DMS53 treated with DMSO at 0.1 percent for 48 hours (cell line): ENCODE measurements around the gene SLC5A2.
A peak's percentile ranks its signal among the peaks of the same experiment; 100 is the strongest.
"Not testable (repeated sequence)": the region's sequence is repeated elsewhere in the genome, so short reads cannot be mapped to it uniquely, and the experiment has no call there.

ENCODE experiments used
- DNase-seq: peaks from one replicate; lab custom pipeline; 2025; ENCODE audit not compliant: unreplicated experiment; lab: John Stamatoyannopoulos, UW

SLC5A2 gene

DNA sequence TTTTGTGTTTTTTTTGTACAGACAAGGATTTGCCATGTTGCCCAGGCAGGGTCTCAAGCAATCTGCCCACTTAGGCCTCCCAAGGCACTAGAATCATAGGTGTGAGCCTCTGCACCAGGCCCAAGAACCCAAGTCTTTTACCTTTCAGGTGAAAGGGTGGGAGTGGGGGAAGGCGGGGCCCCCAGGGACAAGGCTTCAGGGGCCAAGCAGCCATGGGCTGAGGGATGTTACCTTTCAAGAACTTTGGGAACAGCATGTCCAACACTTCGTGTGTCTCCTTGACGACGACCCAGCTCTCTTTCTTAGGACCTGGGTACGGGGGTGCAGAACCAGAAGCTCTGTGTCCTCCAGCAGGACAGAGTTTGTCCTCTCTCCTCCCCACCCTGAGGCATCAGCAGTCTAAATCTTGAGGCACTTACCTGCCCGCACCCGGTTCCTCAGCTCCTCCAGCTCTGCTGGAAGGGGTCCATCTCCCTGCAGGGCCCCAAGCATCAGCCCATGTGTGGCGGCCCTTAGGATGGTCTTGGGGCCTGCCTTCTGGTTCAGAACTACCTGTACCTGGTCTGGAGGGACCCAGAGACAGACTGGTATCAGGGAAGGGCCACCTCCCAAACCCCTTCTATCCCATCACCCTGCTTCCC lies 9.0 kb downstream of the SLC5A2 start:
- no peak for DNase-seq

DNA sequence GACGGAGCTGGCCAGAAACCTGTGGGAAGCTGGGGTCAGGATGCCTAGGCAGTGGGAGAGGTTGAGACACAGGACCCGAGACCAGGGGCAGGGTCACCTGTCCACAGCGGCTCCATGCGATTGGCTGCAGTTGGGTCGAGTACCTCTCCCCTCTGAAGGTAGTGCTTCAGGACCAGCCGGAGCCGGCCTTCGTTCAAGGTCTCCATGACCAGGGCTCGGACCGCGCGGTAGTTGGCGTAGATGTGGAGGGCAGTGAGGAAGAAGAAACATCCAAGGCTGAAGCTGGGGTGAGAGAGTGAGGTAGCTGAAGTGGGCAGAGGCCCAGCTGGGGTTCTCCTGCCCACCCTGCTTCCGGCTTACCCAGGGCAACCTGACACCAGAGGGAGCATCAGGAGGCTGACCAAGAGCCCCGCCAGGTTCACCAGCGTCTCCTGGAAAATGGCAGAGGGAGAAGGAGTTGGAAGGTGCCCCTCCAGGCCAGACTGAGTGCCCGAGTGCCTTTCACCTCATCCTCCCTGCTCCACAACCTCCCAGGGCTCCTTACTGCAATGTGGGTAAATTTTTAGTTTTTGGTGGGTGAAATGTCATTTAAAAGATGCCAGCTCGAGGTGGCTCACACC lies 10.7 kb downstream of the SLC5A2 start:
- DNase-seq = no peak

DNA sequence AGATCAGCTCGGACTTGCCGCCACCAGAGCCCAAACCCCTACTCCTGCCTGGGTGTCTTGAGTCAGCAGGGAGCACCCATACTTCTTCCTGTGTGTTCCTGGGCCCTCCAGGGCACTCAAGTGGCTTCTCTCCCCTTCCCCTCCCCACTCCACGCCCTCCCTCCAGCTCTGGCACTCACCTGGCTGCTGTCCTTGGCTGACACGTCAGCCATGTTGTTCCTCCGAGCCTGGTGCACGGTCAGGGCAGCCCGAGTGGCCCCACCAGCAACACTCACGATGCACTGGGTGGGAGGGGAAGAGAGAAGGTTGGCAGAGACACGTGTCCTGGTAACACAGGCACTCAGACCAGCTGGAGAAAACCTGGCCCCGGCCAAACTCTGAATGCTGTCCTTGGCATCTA lies 13.7 kb downstream of the SLC5A2 start:
- no peak for DNase-seq

DNA sequence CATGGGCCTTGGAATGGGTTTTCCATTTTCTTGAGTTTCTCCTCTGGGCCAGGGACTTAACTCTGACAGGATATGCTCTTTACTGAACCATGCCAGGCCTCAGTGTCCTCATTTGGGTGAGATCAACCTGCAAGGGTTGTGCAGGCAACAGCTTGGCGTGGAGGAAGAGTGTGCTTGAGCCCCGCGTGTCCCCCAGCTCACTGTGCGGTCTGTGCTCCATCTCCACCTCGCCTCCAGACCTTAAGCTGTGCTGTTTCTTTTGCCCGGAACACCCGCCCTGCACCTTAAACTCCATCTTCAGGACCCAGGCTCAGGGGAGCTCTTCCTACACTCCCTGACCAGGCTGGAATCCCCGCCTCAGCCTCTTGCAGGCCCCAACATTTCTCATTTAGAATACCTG lies 15.6 kb downstream of the SLC5A2 start:
- DNase-seq = no peak

DNA sequence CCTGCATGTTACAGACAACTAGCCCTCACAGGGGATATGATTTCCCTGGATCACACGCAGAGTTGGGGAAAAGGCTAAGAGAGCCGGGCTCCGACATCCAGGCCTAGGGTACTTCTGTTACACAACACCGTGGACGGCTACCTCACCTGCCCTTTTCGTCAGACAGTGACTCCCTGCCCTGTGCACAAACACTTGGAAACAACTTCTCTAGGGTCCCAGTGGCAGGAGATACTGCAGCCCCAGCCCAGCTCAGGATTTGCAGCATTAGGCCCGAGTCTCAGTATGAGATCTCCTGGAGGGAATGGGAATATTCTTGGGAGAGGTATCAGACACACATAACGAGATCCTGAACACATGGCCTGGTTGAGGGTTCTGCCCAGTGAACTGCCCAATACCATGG lies 17.0 kb downstream of the SLC5A2 start:
- no peak for DNase-seq

DNA sequence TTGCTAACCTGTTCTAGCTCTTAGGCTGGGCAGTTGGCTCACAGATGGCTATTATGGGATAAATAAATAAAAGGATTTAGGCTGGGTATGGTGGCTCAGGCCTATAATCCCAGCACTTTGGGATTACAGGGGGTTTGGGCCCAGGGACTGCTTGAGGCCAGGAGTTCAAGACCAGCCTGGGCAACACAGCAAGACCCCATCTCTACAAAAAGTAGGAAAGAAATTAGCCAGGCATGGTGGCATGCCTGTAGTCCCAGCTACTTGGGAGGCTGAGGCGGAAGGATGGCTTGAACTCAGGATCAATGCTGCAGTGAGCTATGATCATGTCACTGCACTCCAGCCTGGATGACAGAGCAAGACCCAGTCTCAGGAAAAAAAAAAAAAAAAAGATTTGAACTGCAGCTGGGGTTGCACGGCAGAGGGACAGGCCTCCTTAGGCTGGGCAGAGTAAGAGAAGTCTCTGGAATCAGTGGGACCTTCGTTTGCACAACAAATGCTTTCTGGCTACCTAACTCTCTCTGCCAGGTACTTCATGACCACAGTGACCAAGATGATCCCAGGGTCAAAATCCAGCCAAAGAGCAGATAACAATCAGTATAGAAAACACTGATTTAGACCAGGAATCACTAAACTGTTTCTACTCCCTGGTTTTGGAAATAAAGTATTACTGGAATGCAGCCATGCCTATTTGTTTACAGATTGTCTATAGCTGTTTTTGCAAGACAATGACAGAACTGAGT lies 18.5 kb downstream of the SLC5A2 start:
- no peak for DNase-seq

DNA sequence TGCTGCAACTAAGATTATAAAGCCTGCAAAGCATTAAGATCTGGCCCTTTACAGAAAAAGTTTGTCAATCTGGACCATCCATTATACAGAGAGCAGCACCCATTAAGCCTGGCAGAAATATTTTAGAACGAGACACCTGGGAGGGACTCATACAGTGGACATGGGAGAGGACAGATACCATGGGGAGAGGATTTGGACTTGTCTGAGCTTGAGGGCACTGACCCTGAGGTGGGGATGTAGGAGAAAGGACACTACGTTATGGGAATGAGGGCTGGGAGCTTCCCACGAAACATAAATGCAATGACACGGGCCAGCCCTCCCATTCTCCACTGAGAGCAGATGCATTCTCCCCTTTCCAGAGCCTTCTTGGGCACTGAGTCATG lies 19.0 kb downstream of the SLC5A2 start:
- no peak for DNase-seq

DNA sequence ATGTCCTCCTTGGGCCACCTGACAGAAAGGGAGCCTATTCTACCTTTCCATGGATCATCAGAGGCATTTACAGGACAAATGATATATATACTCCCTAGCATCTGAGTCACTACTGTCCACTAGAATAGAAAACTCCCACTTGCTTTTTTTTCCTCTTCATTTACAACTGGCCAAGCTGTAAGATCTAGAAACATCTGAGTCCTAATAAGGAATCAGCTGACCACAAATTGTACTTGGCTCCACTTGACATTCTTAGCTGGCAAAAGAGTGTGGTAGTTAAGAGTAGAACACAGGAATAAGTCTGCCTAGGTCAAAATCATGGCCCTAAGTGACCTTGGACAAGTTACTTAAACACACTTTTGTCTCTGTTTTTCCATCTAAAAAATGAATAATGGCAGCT lies 20.1 kb downstream of the SLC5A2 start:
- DNase-seq = no peak

DNA sequence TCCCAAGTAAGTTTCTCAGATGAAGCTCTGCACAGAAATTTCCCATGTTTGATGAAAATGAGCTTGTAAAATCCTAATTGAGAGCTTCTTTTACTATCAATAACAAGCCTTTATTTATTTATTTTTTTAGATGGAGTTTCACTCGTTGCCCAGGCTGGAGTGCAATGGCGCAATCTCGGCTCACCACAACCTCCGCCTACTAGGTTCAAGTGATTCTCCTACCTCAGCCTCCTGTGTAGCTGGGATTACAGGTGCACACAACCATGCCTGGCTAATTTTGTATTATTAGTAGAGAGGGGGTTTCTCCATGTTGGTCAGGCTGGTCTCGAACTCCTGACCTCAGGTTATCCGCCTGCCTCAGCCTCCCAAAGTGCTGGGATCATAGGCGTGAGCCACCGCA lies 20.6 kb downstream of the SLC5A2 start:
- not testable (repeated sequence) for DNase-seq

DNA sequence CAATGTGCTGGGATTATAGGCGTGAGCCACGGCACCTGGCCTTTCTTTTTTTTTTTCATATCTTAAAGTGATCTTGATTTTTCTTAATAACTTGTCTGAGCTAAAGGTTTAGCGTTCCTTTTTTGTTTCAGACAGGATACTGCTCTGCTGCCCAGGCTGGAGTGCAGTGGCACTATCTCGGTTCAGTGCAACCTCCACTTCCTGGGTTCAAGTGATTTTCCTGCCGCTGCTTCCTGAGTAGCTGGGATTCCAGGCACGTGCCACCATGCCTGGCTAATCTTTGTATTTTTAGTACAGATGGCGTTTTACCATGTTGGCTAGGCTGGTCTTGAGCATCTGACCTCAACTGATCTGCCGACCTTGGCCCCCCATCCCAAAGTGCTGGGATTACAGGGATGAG lies 21.2 kb downstream of the SLC5A2 start:
- no peak for DNase-seq

DNA sequence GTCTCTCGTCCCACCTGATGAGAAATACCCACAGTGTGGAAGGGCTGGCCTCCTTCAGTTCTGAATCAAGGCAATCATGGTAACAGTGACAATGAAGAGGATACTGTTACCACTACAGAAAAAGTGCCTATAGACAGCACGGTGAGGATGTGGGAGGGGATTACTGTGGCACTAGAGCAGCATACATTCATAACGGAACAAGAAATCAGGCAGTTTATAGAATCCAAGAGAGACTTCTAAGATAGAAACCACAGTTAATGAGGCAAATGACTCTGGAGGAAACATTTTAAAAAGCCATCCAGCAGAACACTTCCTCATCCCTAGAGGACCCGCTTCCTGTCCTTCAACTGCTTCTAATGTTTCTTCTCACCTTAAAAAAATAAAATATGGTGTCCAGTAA lies 22.6 kb downstream of the SLC5A2 start:
- no peak for DNase-seq

DNA sequence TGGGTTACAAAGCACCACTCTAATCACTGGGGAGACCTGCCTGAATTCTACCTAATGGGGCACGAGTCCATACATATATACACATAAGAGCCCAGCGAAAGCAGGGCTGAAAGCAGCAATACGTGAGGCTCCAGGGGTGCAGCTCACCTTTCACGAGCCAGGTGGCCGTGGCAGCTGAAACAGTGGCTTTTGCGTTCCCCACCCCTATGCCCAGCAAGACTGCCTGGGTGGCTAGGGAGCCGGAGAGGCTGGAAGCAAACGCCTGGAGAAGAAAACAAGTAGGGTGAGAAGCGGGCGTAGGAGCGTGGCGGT lies 24.6 kb downstream of the SLC5A2 start:
- no peak for DNase-seq

DNA sequence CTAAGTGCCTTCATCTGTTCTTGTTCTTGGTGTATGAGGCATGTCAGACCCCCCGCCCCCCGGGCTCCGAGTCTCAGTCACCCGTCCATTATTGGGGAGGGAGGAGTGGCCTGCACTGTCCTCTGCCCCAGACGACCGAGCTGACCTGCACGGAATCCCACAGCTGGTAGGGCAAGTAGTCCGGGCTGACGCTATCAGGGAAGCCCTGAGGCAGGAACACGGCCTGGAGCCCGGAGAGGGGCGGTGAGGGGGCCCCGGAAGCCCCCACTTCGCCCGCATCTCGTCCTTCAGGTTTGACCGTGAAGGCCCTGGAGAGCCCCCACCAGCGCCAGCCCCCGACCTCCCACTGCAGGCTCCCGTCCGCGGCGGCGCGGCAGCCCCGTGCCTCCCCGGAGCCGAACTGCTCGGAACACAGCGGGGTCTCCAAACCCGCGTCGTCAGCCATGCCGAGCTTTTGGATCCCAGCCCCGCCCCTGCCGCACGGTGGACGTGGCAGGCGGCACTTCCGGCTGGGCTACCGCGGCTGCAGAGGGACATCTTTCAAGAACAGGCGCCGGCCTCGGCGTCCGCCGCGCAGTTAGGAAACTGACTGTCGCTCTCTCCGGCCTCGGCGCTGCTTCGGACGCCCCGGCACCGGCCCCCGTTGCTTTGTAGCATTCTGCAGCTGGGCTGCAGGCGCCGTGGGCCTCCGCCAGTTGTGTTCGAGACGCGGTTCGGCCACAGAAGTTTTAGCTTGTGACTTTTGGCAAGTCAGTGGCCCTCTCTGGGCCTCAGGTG lies 25.2 kb downstream of the SLC5A2 start, which contains the start of gene RUSF1:
RUSF1 (minus strand) TSS at position 463 of the 777 bp plus-strand sequence; CDS start at position 445, 18 bp downstream.
- DNase-seq = peak; percentile 52

DNA sequence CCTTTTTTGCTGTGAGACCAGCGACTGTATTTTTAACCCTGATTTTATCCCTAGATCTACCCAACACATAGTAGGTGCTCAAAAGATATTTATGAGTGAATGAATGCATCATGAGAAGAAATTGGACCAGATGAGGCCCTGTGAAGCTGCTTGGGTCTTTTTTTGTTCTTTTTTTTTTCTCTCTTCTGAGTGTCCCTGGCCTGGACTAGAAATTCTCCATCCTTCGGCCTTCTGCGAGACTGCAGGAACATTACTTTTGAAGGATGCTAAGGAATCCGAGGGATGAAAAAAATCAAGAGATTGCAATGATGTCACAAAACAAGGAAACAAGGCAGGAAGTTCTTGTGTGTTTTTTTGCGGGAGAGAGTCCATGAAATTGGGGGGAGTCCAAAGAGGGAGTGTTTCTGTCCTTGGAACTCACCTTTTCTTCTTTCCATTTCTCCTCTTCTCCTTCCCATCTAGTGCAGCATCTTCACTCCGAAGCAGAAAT lies 25.8 kb downstream of the SLC5A2 start:
- no peak for DNase-seq

DNA sequence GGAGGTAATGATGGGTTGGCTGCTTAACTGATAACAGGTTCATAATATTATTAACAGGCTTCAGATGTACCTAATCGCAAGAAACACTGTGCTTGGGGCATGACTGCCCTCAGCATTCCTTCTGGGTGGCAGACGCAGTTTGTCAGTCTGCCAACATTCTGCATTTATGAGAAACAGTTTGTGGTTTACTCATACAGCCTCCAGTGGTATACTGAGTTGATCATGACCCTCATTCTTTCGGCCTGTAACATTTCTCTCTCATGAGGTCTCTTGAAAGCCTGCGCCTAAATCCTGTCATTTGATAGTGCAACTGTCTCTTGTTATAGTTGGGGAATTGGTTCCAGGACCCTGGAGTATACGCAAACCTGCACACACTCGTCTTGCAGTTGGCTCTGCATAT lies 30.2 kb downstream of the SLC5A2 start:
- DNase-seq = no peak

DNA sequence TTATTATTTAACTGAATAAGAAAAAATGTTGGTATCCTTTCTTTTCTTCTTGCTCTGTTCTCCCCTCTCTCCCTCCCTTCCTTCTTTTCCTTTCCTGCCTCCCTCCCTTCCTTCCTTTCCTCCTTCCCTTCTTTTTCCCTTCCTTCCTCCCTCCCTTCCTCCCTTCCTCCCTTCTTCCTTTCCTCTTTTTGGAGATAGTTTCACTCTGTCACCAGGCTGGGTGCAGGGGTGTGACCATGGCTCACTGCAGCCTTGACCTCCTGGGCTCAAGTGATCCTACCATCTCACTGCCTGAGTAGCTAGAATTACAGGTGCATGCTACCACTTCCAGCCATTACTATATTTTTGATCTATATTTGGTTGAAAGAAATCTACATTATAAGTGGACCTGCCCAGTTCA lies 31.0 kb downstream of the SLC5A2 start:
- DNase-seq = no peak

DNA sequence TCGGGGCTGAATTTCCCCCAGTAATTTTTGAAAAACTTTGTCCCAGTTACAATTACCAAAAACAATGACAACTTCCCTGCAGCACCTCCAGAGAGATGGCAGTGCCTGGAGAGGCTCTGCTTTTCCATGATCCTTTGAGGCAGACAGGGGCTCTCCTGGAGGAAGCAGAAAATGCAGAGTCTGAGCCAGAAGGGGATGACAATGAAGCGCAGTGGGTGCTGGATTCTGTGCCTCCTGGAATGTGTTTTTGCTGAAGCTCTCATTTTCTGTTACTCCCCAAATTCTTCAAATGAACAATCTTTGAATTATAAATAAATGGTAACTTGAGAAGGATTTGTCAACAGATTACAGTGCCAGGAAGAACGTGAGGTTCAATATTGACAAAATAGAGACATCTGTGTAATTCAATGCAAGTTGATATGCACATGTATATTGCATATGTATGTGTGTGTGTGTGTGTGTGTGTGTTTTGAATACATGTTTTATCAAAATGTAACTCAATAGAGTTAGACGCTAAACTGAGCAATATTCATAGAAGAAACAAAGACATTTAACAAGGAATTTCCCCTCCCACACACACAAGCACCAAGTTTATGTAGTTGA lies 35.0 kb downstream of the SLC5A2 start:
- no peak for DNase-seq

DNA sequence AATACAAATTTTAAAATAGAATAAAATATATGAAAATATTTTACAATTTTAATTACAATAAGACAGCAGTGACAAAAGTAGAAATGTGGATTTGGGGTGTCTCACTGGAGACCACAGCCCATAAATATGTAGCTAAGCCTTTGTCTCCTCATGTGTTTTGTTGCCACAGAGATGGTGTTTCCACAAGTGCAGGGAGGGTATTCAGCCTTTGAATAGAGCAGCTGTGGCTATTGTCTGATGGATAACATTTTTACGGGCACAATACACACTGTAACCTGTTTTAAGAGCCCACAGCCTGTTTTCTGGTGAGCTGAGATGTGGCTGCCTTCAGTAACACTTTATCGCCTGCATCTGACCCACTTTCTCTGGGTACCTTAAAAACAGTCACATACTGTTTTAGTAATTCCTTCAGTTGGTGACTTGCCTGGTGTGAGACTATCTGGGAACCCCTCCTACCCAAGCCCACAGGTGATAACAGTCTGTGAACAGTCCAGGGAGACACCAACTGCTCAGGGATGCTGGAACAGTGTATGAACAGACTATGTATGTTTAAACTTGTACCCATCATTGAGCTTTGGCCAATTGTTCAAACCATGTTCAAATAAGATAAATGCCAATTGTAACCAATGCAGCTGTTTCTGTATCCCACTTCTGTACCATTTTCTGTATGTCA lies 37.0 kb downstream of the SLC5A2 start:
- no peak for DNase-seq

DNA sequence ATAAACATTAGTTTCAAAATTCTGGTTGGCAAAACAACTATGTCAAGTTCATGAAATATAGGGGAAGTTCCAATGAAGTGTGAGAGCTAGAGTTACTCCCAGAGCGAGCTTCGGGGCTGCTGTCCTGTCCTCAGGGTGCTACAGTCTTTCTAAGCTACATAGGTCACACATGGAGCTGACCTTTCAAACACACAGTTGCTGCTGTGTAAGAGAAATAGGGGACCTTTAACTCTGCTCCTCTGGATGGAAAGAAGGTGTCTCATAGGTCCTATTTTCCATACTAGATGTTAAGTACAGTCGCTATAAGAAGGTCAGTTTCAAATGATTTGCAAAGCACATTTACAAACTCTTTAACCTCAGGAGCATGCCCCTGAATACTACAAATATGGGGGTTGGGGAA lies 38.4 kb downstream of the SLC5A2 start:
- no peak for DNase-seq

DNA sequence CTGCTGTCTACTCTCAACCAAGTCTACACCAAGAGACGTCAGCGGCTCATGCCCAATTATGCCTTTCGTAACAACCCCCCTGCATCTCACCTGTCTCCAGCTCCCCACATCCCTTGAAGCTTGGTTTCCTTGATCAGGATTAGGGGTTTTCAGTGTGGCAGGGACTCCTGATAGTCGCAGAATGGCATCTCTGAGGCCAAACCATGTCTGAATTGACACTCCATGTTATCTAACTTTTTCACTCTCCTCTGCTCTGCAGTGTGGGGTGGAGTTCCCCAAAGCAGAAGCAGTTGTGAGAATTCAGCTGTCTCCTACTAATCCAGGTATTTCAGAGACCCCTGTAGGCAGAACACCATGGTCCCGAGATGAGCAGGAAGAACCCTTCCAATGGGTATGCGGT lies 39.1 kb downstream of the SLC5A2 start:
- DNase-seq = no peak

DNA sequence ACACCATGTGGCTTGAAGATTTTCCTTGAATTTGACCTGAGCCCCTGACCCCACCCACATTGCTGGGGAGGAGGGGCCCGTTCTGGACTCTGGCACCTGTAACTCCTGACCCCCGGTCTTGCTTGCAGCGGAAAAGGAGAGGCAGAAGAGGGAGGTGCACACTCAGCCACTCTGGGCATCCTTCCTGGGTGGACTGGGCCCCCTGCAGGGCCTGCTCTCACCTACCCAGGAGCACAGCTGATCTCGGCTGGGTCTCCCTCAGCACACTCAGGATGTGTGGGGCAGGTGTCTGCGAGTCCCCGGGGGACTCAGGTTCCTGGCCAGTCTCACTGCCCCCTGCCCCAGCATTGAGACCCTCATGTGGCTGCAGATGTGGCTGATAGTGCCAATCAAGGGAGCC lies 40.8 kb downstream of the SLC5A2 start:
- DNase-seq = not testable (repeated sequence)
